K562 (cell line): Measurements from ENCODE around the gene SNRPD2. TPM values are rescaled to one million over a fixed set of nuclear protein-coding genes. Genes with fewer than 3 reads are reported as not detected.
A peak's percentile ranks its signal among the peaks of the same experiment; 100 is the strongest.

ENCODE experiments used
- BRD4 ChIP-seq: fragments of 200-600 bp; sonication (generic); IDR thresholded peaks from 2 replicates; pipeline ENCODE4 v1.6.1; 2017; ENCODE audit warnings: inconsistent platforms
- E2F8 ChIP-seq: fragments of 450-650 bp; IDR thresholded peaks from 2 replicates; pipeline ENCODE4 v1.7.1; 2018; ENCODE audit warnings: mild to moderate bottlenecking, low read depth; ENCODE audit not compliant: partially characterized antibody
- ELF2 ChIP-seq: fragments of 250-450 bp; sonication (Bioruptor Pico); IDR thresholded peaks from 2 replicates; pipeline ENCODE4 v1.5.0; 2021; ENCODE audit warnings: mild to moderate bottlenecking
- EZH2 ChIP-seq: IDR thresholded peaks from 2 replicates; pipeline ENCODE4 v1.6.1; 2012; ENCODE audit warnings: low read depth, mild to moderate bottlenecking, inconsistent platforms, low read length, borderline replicate concordance
- FOXK1 ChIP-seq: sonication (generic); formaldehyde crosslinking; IDR thresholded peaks from 2 replicates; pipeline ENCODE4 v1.8.0; 2022; ENCODE audit warnings: missing genetic modification reagents, mild to moderate bottlenecking, borderline replicate concordance
- GATAD2A ChIP-seq: fragments of 450-650 bp; IDR thresholded peaks from 2 replicates; pipeline ENCODE4 v1.6.1; 2017
- HMBOX1 ChIP-seq: sonication (generic); IDR thresholded peaks from 2 replicates; pipeline ENCODE4 v1.6.1; 2016
- HOXB6 ChIP-seq: fragments of 250-450 bp; sonication (Bioruptor Pico); IDR thresholded peaks from 2 replicates; pipeline ENCODE4 v1.5.1; 2022; ENCODE audit warnings: mild to moderate bottlenecking, borderline replicate concordance
- KDM1A ChIP-seq, 2 experiments: fragments of 450-650 bp; IDR thresholded peaks; 2 replicates each; pipeline ENCODE4 v1.6.1; 2016; ENCODE audit warnings: mild to moderate bottlenecking in 2 of 2
- MYBL2 ChIP-seq, 2 experiments: fragments of 450-650 bp in 1 of 2; sonication (generic) in 1 of 2; formaldehyde crosslinking in 1 of 2; IDR thresholded peaks; 2 replicates each; pipeline versions ENCODE4 v1.6.1 to v1.8.1; 2017 to 2022; ENCODE audit warnings: borderline replicate concordance in 1 of 2, inconsistent platforms in 1 of 2, low read depth in 1 of 2, mild to moderate bottlenecking in 1 of 2, missing genetic modification reagents in 1 of 2, moderate library complexity in 1 of 2
- NR2F6 ChIP-seq: fragments of 450-650 bp; formaldehyde crosslinking; IDR thresholded peaks from 2 replicates; pipeline ENCODE4 v1.4.0; 2020; ENCODE audit warnings: mild to moderate bottlenecking
- POLR2A ChIP-seq: fragments of 450-650 bp; conservative IDR thresholded peaks from 2 replicates; pipeline ENCODE4 v1.6.1; 2016
- U2AF2 ChIP-seq: fragments of 200-400 bp; formaldehyde crosslinking; optimal IDR thresholded peaks from 2 replicates; pipeline ENCODE3; 2017; ENCODE audit warnings: low read depth, mild to moderate bottlenecking, low read length
- YBX1 ChIP-seq: fragments of 450-650 bp; IDR thresholded peaks from 2 replicates; pipeline ENCODE4 v1.7.1; 2016; ENCODE audit warnings: mild to moderate bottlenecking
- ZMIZ1 ChIP-seq, 2 experiments: fragments of 150-350 bp in 1 of 2; IDR thresholded peaks; 2 replicates each; pipeline ENCODE4 v1.6.1; 2012 to 2016; ENCODE audit warnings: low read depth in 2 of 2, low read length in 2 of 2, mild to moderate bottlenecking in 1 of 2, moderate library complexity in 1 of 2
- ZNF23 ChIP-seq: fragments of 250-450 bp; sonication (Bioruptor Pico); IDR thresholded peaks from 2 replicates; pipeline ENCODE4 v1.4.0; 2020; ENCODE audit warnings: mild to moderate bottlenecking
- ZNF347 ChIP-seq: fragments of 450-650 bp; formaldehyde crosslinking; IDR thresholded peaks from 2 replicates; pipeline ENCODE4 v1.4.0; 2020; ENCODE audit warnings: low read depth, mild to moderate bottlenecking, moderate library complexity
- polyA plus RNA-seq, 8 experiments: library from polyadenylated mRNA; depleted of rRNA in 4 of 8; stranded (reverse) in 5 of 8; unstranded in 3 of 8; fragments of >200 nt; fragmentation: Nextera tagmentation in 2 of 8; fragmentation: Illumina TruSeq in 1 of 8; extraction: Ambion mirVana in 2 of 8; extraction: Trizol in 1 of 8; gene quantifications; 2 replicates each; pipeline versions ENCODE4 v1.2.1 to v1.2.3, GENCODE V29; 2011 to 2014; ENCODE audit warnings: inconsistent platforms in 1 of 8, missing spikeins in 1 of 8
- total RNA-seq, 7 experiments: library from RNA; depleted of rRNA in 6 of 7; stranded (reverse); fragments of >200 nt in 6 of 7; fragmentation: Illumina TruSeq in 2 of 7; extraction: Trizol in 2 of 7; gene quantifications; 2 replicates each; pipeline versions ENCODE4 v1.2.1 to v1.2.3, GENCODE V29; 2011 to 2021; ENCODE audit warnings: low replicate concordance in 1 of 7
- TF ChIP-seq, protein P1 (sequence below), 2 experiments: fragments of 250-450 bp in 1 of 2; fragments of 450-650 bp in 1 of 2; sonication (Bioruptor Pico) in 1 of 2; IDR thresholded peaks; 2 replicates each; pipeline versions ENCODE4 v1.6.1 to v1.8.0; 2016 to 2021; ENCODE audit warnings: mild to moderate bottlenecking in 2 of 2, moderate library complexity in 2 of 2, missing compliant biosample characterization in 1 of 2, missing genetic modification characterization in 1 of 2
- TF ChIP-seq, protein P2 (sequence below): fragments of 450-650 bp; IDR thresholded peaks from one replicate; pipeline ENCODE4 v1.6.1; 2018; ENCODE audit warnings: mild to moderate bottlenecking, moderate library complexity; ENCODE audit not compliant: partially characterized antibody

Gene SNRPD2
- total and polyA plus RNA-seq, 9 of the 15 experiments (the other 6 are each of a cell fraction or from before 2014, with no cell fraction given), result 728 to 4,411 (median 1,029) TPM

GRCh38 chr19:45716359-45717130, 24.8 kb upstream of the SNRPD2 start (continued):
- TF ChIP-seq YBX1 (no peak), U2AF2 (no peak), POLR2A (no peak), E2F8 (no peak), KDM1A (IDR thresholded peaks at IDR 0.05) (peak; percentile 52 to 65; a peak in 3 of 4 replicates), EZH2 (no peak), HMBOX1 (no peak), MYBL2 (IDR thresholded peaks at IDR 0.05; ENCODE audit: low read depth) (no peak), MYBL2 (CRISPR knock-in tag; IDR thresholded peaks at IDR 0.05; ENCODE audit: borderline replicate concordance) (no peak), HOXB6 (no peak), FOXK1 (CRISPR knock-in tag) (no peak), NR2F6 (CRISPR knock-in tag) (no peak), ELF2 (no peak), ZNF23 (CRISPR knock-in tag) (no peak), GATAD2A (no peak), BRD4 (no peak), ZNF347 (CRISPR knock-in tag) (no peak), ZMIZ1 (IDR thresholded peaks at IDR 0.05; ENCODE audit: low read depth in 2 of 2, low read length in 2 of 2) (no peak)
- TF ChIP-seq, protein P1, sequence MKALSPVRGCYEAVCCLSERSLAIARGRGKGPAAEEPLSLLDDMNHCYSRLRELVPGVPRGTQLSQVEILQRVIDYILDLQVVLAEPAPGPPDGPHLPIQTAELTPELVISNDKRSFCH (CRISPR knock-in tag; IDR thresholded peaks at IDR 0.05), result no peak
- TF ChIP-seq, protein P1 (tag; IDR thresholded peaks at IDR 0.05), result no peak
- TF ChIP-seq, protein P2, sequence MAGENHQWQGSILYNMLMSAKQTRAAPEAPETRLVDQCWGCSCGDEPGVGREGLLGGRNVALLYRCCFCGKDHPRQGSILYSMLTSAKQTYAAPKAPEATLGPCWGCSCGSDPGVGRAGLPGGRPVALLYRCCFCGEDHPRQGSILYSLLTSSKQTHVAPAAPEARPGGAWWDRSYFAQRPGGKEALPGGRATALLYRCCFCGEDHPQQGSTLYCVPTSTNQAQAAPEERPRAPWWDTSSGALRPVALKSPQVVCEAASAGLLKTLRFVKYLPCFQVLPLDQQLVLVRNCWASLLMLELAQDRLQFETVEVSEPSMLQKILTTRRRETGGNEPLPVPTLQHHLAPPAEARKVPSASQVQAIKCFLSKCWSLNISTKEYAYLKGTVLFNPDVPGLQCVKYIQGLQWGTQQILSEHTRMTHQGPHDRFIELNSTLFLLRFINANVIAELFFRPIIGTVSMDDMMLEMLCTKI, result no peak
